Measurements from ENCODE around the gene ZBTB16. TPM values are rescaled to one million over a fixed set of nuclear protein-coding genes. Genes with fewer than 3 reads are reported as not detected.
A peak's percentile ranks its signal among the peaks of the same experiment; 100 is the strongest.

Gene ZBTB16
- polyA plus RNA-seq, 3 donors, result 4.1 to 12.3 (median 8.3) TPM

DNA sequence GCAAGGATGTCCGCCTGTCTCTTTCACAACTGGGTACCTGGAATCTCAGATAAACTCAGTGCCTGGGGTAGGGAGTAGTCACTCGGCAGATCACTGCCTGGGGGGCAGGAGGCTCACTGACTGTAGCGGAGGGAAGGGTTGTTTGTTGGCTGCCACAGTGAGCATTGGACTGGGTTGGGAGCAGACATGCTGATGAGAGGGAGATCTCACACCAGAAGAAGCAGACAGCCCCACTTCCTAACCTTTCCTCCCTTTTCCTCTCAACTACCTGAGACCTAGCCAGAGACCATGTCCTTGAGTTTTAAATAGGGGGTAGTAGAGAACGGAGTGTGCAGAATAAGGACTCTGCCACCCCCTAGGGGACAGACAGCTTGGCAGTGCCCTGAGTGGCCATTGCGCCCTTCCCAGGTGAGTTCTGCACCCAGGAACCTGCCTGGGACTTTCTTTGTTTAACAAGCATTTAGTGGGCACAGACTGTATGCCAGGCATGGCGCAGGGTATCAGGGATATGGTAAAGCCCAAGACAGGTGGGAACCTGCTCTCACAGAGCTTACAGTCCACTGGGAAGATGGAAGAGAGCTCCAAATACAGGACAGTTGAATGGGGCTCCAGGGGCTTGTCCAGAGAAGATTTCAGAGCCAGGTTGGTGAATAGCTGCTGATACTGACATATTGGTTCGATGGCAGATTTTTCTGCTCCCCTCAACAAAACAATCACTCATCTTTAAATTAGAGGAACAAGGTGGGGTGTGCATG, 121.0 kb downstream of the ZBTB16 start:
- Histone ChIP-seq H3K4me3 (replicated peaks in 1 of 3; ENCODE audit: low read depth in 2 of 3, low read length in 3 of 3) (no peak overlapping the region), H3K4me2 (replicated peaks; ENCODE audit: extremely low read depth, low read length, poor library complexity, severe bottlenecking) (no peak overlapping the region), H3K9ac (ENCODE audit: insufficient read depth, low read length, poor library complexity, severe bottlenecking) (no peak overlapping the region), H3K79me2 (ENCODE audit: insufficient read depth, low read length) (no peaks in the 10 kb centered on the region), H2AFZ (ENCODE audit: insufficient read depth, low read depth, low read length, poor library complexity, severe bottlenecking) (no peak overlapping the region), H3K36me3 (replicated peaks in 1 of 2; ENCODE audit: control insufficient read depth in 1 of 2, insufficient read depth in 2 of 2, low read length in 2 of 2) (no peaks in the 10 kb centered on the region), H3K27me3 (ENCODE audit: control insufficient read depth in 2 of 2, insufficient read depth in 2 of 2, low read length in 2 of 2) (no peaks in the 10 kb centered on the region), H3K27ac (ENCODE audit: low read depth in 1 of 2, low read length in 2 of 2) (no peak overlapping the region), H3K4me1 (ENCODE audit: control insufficient read depth in 1 of 2, insufficient read depth in 2 of 2, low read length in 2 of 2) (peaks cover 5 to 15% of the 10 kb centered on the region in 2 donors), H3K9me3 (replicated peaks in 1 of 2; ENCODE audit: control insufficient read depth in 1 of 2, insufficient read depth in 1 of 2, low read length in 2 of 2) (no peaks in the 10 kb centered on the region), H4K20me1 (ENCODE audit: insufficient read depth, low read length) (peaks cover 29% of the 10 kb centered on the region)
- H3K9me3 Mint-ChIP-seq, result peaks cover 0 to 2% (median 0%) of the 10 kb centered on the region in 7 donors
- H3K27me3 Mint-ChIP-seq (ENCODE audit: low read depth in 3 of 3), result peaks cover 2 to 5% (median 2%) of the 10 kb centered on the region in 3 donors
- peak; percentile 18 to 37 (median 30) for DNase-seq
- H3K36me3 Mint-ChIP-seq, result peaks cover 0 to under 1% of the 10 kb centered on the region in 2 donors
- H3K27ac Mint-ChIP-seq, result peak overlapping the region in 1 of 7 donors; percentile 17
- intact Hi-C loops (cut with micrococcal nuclease), result loop anchor here in 1 of 2 donors (5.0 kb wide), 1 partner anchor 143 kb away; no protein-coding TSS in a partner anchor
- no peak overlapping the region for H3K4me3 Mint-ChIP-seq
- peaks cover 31% of the 10 kb centered on the region for H3K4me1 Mint-ChIP-seq
- TF ChIP-seq CTCF (IDR thresholded peaks at IDR 0.05), result peak; percentile 64
- WGBS (ENCODE audit: insufficient coverage), result 88% methylated on average over 5 of the region's 7 CpGs

DNA sequence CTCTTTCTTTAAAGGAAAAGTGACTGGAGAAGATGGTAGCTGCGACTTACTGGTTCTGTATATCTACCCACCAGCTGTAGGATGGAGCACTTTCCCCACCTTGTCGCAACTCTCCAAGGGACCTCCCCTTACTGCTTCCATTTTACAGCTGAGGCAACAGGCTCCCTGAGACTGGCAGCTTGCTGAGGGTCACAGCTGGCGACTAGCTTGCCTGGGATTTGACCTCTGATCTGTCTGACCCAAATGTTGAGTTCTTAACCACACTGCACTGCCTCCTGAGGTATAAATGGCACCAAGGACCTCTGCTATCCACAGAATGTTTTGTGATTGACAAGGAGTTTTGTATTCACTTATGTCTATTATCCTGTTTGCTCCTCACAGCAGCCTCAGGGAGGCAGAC, 121.7 kb downstream of the ZBTB16 start:
- H3K9me3 Mint-ChIP-seq, result peaks cover 0 to 1% (median 0%) of the 10 kb centered on the region in 7 donors
- Histone ChIP-seq H3K9ac (ENCODE audit: insufficient read depth, low read length, poor library complexity, severe bottlenecking) (no peak overlapping the region), H3K4me3 (replicated peaks in 1 of 3; ENCODE audit: low read depth in 2 of 3, low read length in 3 of 3) (no peak overlapping the region), H3K4me1 (ENCODE audit: control insufficient read depth in 1 of 2, insufficient read depth in 2 of 2, low read length in 2 of 2) (peaks cover 5 to 15% of the 10 kb centered on the region in 2 donors), H2AFZ (ENCODE audit: insufficient read depth, low read depth, low read length, poor library complexity, severe bottlenecking) (no peak overlapping the region), H3K27me3 (ENCODE audit: control insufficient read depth in 2 of 2, insufficient read depth in 2 of 2, low read length in 2 of 2) (no peaks in the 10 kb centered on the region), H3K4me2 (replicated peaks; ENCODE audit: extremely low read depth, low read length, poor library complexity, severe bottlenecking) (no peak overlapping the region), H3K9me3 (replicated peaks in 1 of 2; ENCODE audit: control insufficient read depth in 1 of 2, insufficient read depth in 1 of 2, low read length in 2 of 2) (no peaks in the 10 kb centered on the region), H3K36me3 (replicated peaks in 1 of 2; ENCODE audit: control insufficient read depth in 1 of 2, insufficient read depth in 2 of 2, low read length in 2 of 2) (no peaks in the 10 kb centered on the region), H3K27ac (ENCODE audit: low read depth in 1 of 2, low read length in 2 of 2) (no peak overlapping the region), H4K20me1 (ENCODE audit: insufficient read depth, low read length) (peaks cover 29% of the 10 kb centered on the region), H3K79me2 (ENCODE audit: insufficient read depth, low read length) (no peaks in the 10 kb centered on the region)
- peaks cover under 1 to 4% (median 2%) of the 10 kb centered on the region in 3 donors for H3K27me3 Mint-ChIP-seq (ENCODE audit: low read depth in 3 of 3)
- 78% methylated on average over 1 of the region's 3 CpGs for WGBS (ENCODE audit: insufficient coverage)
- H3K4me1 Mint-ChIP-seq, result peaks cover 31% of the 10 kb centered on the region
- H3K27ac Mint-ChIP-seq, result no peak overlapping the region
- TF ChIP-seq CTCF (IDR thresholded peaks at IDR 0.05), result no peak
- no peak overlapping the region for H3K4me3 Mint-ChIP-seq
- intact Hi-C loops (cut with micrococcal nuclease), result loop anchor here in 1 of 2 donors (5.0 kb wide), 1 partner anchor 144 kb away; no protein-coding TSS in a partner anchor
- DNase-seq, result no peak
- H3K36me3 Mint-ChIP-seq, result no peaks in the 10 kb centered on the region
